ENCODE measurements around the gene SLC22A23. TPM values are rescaled to one million over a fixed set of nuclear protein-coding genes. Genes with fewer than 3 reads are reported as not detected.
A peak's percentile ranks its signal among the peaks of the same experiment; 100 is the strongest.

The SLC22A23 gene
- total RNA-seq, 1 donor = 18.1 TPM

DNA sequence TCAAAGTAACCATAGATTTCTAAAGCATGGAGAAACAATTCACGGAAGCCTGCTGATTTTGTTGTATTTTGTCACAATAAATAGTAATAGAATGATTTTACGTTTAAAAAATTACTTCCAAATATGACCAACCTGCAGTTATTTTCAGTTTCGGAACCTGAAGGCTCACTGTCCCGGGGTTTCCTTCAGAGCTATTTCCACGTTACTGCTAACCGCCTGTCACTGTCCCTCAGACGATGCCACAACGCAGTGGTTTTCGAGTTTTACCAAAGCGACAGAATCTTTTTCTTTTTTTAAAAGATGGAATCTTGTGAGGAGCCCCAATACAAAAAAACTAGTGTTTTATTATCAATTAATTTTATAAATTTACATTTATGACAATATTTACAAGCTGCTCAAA lies 157.6 kb downstream of the SLC22A23 start:
- Histone ChIP-seq H3K9me3 (ENCODE audit: low read depth, low read length) (no peaks in the 10 kb centered on the region), H3K27ac (ENCODE audit: low read depth, low read length) (no peak overlapping the region), H4K20me1 (ENCODE audit: insufficient read depth, low read length) (no peaks in the 10 kb centered on the region), H3K4me1 (ENCODE audit: insufficient read depth, low read length) (no peaks in the 10 kb centered on the region), H2AFZ (ENCODE audit: low read length) (no peak overlapping the region), H3K4me3 (ENCODE audit: insufficient read depth, low read length) (no peak overlapping the region), H3K79me2 (ENCODE audit: insufficient read depth, low read length) (no peaks in the 10 kb centered on the region), H3K36me3 (ENCODE audit: insufficient read depth, low read length) (no peaks in the 10 kb centered on the region), H3K27me3 (ENCODE audit: insufficient read depth, low read length) (no peaks in the 10 kb centered on the region), H3K4me2 (ENCODE audit: insufficient read depth, low read length) (no peak overlapping the region)
- peak; percentile 6 for DNase-seq (ENCODE audit: insufficient read length, low spot score, missing footprints)
- TF ChIP-seq, protein P1, sequence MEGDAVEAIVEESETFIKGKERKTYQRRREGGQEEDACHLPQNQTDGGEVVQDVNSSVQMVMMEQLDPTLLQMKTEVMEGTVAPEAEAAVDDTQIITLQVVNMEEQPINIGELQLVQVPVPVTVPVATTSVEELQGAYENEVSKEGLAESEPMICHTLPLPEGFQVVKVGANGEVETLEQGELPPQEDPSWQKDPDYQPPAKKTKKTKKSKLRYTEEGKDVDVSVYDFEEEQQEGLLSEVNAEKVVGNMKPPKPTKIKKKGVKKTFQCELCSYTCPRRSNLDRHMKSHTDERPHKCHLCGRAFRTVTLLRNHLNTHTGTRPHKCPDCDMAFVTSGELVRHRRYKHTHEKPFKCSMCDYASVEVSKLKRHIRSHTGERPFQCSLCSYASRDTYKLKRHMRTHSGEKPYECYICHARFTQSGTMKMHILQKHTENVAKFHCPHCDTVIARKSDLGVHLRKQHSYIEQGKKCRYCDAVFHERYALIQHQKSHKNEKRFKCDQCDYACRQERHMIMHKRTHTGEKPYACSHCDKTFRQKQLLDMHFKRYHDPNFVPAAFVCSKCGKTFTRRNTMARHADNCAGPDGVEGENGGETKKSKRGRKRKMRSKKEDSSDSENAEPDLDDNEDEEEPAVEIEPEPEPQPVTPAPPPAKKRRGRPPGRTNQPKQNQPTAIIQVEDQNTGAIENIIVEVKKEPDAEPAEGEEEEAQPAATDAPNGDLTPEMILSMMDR (IDR thresholded peaks at IDR 0.05; ENCODE audit: extremely low read depth, low read depth, low read length) = no peak

- Histone ChIP-seq H3K27ac (ENCODE audit: low read depth, low read length) (no peak overlapping the region), H3K79me2 (ENCODE audit: insufficient read depth, low read length) (no peaks in the 10 kb centered on the region)
- TF ChIP-seq, protein P1 (IDR thresholded peaks at IDR 0.05; ENCODE audit: extremely low read depth, low read depth, low read length) = no peak
Observed at GRCh38 chr6:3297909-3298308, 158.9 kb downstream of the SLC22A23 start.

GRCh38 chr6:3297006-3297405 lies 159.8 kb downstream of the SLC22A23 start:
- H2AFZ ChIP-seq (ENCODE audit: low read length) = no peak overlapping the region
- DNase-seq (ENCODE audit: insufficient read length, low spot score, missing footprints) = peak; percentile 32
- TF ChIP-seq, protein P1 (IDR thresholded peaks at IDR 0.05; ENCODE audit: extremely low read depth, low read depth, low read length) = no peak
- no peaks in the 10 kb centered on the region for H3K27me3 ChIP-seq (ENCODE audit: insufficient read depth, low read length)
- H3K36me3 ChIP-seq (ENCODE audit: insufficient read depth, low read length) = no peaks in the 10 kb centered on the region
- H3K9me3 ChIP-seq (ENCODE audit: low read depth, low read length) = no peaks in the 10 kb centered on the region
- H3K4me3 ChIP-seq (ENCODE audit: insufficient read depth, low read length) = no peak overlapping the region
- H3K79me2 ChIP-seq (ENCODE audit: insufficient read depth, low read length) = no peaks in the 10 kb centered on the region
- peaks cover 3% of the 10 kb centered on the region for H3K4me1 ChIP-seq (ENCODE audit: insufficient read depth, low read length)
- H4K20me1 ChIP-seq (ENCODE audit: insufficient read depth, low read length) = no peaks in the 10 kb centered on the region
- H3K4me2 ChIP-seq (ENCODE audit: insufficient read depth, low read length) = no peak overlapping the region
- H3K27ac ChIP-seq (ENCODE audit: low read depth, low read length) = no peak overlapping the region

More at GRCh38 chr6:3297909-3298308, 158.9 kb downstream of the SLC22A23 start:
- peaks cover 3% of the 10 kb centered on the region for H3K4me1 ChIP-seq (ENCODE audit: insufficient read depth, low read length)
- no peak for DNase-seq (ENCODE audit: insufficient read length, low spot score, missing footprints)
- H4K20me1 ChIP-seq (ENCODE audit: insufficient read depth, low read length) = no peaks in the 10 kb centered on the region
- H3K4me3 ChIP-seq (ENCODE audit: insufficient read depth, low read length) = no peak overlapping the region
- no peak overlapping the region for H2AFZ ChIP-seq (ENCODE audit: low read length)
- no peaks in the 10 kb centered on the region for H3K36me3 ChIP-seq (ENCODE audit: insufficient read depth, low read length)
- H3K4me2 ChIP-seq (ENCODE audit: insufficient read depth, low read length) = no peak overlapping the region
- H3K27me3 ChIP-seq (ENCODE audit: insufficient read depth, low read length) = no peaks in the 10 kb centered on the region
- H3K9me3 ChIP-seq (ENCODE audit: low read depth, low read length) = no peaks in the 10 kb centered on the region

GRCh38 chr6:3296537-3296936 lies 160.3 kb downstream of the SLC22A23 start:
- Histone ChIP-seq H2AFZ (ENCODE audit: low read length) (no peak overlapping the region), H3K4me2 (ENCODE audit: insufficient read depth, low read length) (no peak overlapping the region), H3K27me3 (ENCODE audit: insufficient read depth, low read length) (no peaks in the 10 kb centered on the region), H3K36me3 (ENCODE audit: insufficient read depth, low read length) (no peaks in the 10 kb centered on the region), H3K79me2 (ENCODE audit: insufficient read depth, low read length) (no peaks in the 10 kb centered on the region), H3K27ac (ENCODE audit: low read depth, low read length) (no peak overlapping the region), H3K4me3 (ENCODE audit: insufficient read depth, low read length) (no peak overlapping the region), H4K20me1 (ENCODE audit: insufficient read depth, low read length) (no peaks in the 10 kb centered on the region), H3K4me1 (ENCODE audit: insufficient read depth, low read length) (peaks cover 3% of the 10 kb centered on the region), H3K9me3 (ENCODE audit: low read depth, low read length) (no peaks in the 10 kb centered on the region)
- no peak for DNase-seq (ENCODE audit: insufficient read length, low spot score, missing footprints)
- TF ChIP-seq, protein P1 (IDR thresholded peaks at IDR 0.05; ENCODE audit: extremely low read depth, low read depth, low read length) = no peak

Data from osteoblast (primary cell).